ENCODE data around the gene TADA3. TPM values are rescaled to one million over a fixed set of nuclear protein-coding genes. Genes with fewer than 3 reads are reported as not detected.

TADA3 gene
- polyA plus RNA-seq (ENCODE audit: insufficient read length in 4 of 4): 10 to 100 TPM; 50.5 to 79.8 (median 60.8) TPM

- peak; percentile 90 to 97 (median 92) for DNase-seq (ENCODE audit: low read depth in 4 of 4, low spot score in 3 of 4)
These were observed at the start of gene TADA3, which contains the start of gene ARPC4 for GRCh38 chr3:9792405-9793160. TADA3 (minus strand) TSS chr3:9792473; CDS start chr3:9791466, 1,007 bp downstream. ARPC4 (plus strand) TSS chr3:9793082; CDS start chr3:9793122, 40 bp downstream.

GRCh38 chr3:9841015-9841414, 48.7 kb upstream of the TADA3 start:
- DNase-seq (ENCODE audit: low read depth in 4 of 4, low spot score in 3 of 4): no peak

GRCh38 chr3:9838856-9839255, 46.6 kb upstream of the TADA3 start:
- DNase-seq (ENCODE audit: low read depth in 4 of 4, low spot score in 3 of 4): no peak

GRCh38 chr3:9837701-9838582, 45.7 kb upstream of the TADA3 start:
- DNase-seq (ENCODE audit: low read depth in 4 of 4, low spot score in 3 of 4): no peak

- no peak for DNase-seq (ENCODE audit: low read depth in 4 of 4, low spot score in 3 of 4)
These were observed 42.5 kb upstream of the TADA3 start for GRCh38 chr3:9834520-9835380.

GRCh38 chr3:9833078-9833477, 40.8 kb upstream of the TADA3 start:
- DNase-seq (ENCODE audit: low read depth in 4 of 4, low spot score in 3 of 4): no peak

GRCh38 chr3:9831253-9831652, 39.0 kb upstream of the TADA3 start:
- DNase-seq (ENCODE audit: low read depth in 4 of 4, low spot score in 3 of 4): no peak

GRCh38 chr3:9828801-9829755, 36.8 kb upstream of the TADA3 start:
- DNase-seq (ENCODE audit: low read depth in 4 of 4, low spot score in 3 of 4): no peak

GRCh38 chr3:9826815-9827573, 34.7 kb upstream of the TADA3 start:
- DNase-seq (ENCODE audit: low read depth in 4 of 4, low spot score in 3 of 4): no peak

- no peak for DNase-seq (ENCODE audit: low read depth in 4 of 4, low spot score in 3 of 4)
These were observed 33.3 kb upstream of the TADA3 start for GRCh38 chr3:9825451-9826040.

- no peak for DNase-seq (ENCODE audit: low read depth in 4 of 4, low spot score in 3 of 4)
These were observed 28.7 kb upstream of the TADA3 start for GRCh38 chr3:9820946-9821345.

GRCh38 chr3:9820543-9820942, 28.3 kb upstream of the TADA3 start:
- no peak for DNase-seq (ENCODE audit: low read depth in 4 of 4, low spot score in 3 of 4)

GRCh38 chr3:9818666-9819335, 26.5 kb upstream of the TADA3 start:
- no peak for DNase-seq (ENCODE audit: low read depth in 4 of 4, low spot score in 3 of 4)

- no peak for DNase-seq (ENCODE audit: low read depth in 4 of 4, low spot score in 3 of 4)
These were observed 25.2 kb upstream of the TADA3 start for GRCh38 chr3:9817436-9817835.

GRCh38 chr3:9815986-9816385, 23.7 kb upstream of the TADA3 start:
- DNase-seq (ENCODE audit: low read depth in 4 of 4, low spot score in 3 of 4): no peak

GRCh38 chr3:9812870-9813483, 20.7 kb upstream of the TADA3 start:
- no peak for DNase-seq (ENCODE audit: low read depth in 4 of 4, low spot score in 3 of 4)

GRCh38 chr3:9810846-9811245, 18.6 kb upstream of the TADA3 start:
- no peak for DNase-seq (ENCODE audit: low read depth in 4 of 4, low spot score in 3 of 4)

GRCh38 chr3:9810433-9810770, 18.1 kb upstream of the TADA3 start:
- DNase-seq (ENCODE audit: low read depth in 4 of 4, low spot score in 3 of 4): no peak

Data from left renal pelvis (tissue), 4 donors.